Stimulated activated naive CD8-positive, alpha-beta T cell treated with anti-CD3 and anti-CD28 coated beads, Interleukin-15, Interleukin-2, amounts not matched to agents 100 U/mL and 50 U/mL, for 24 hours (primary cell): Measurements from ENCODE around the gene GHRH.

Experiments
- ATAC-seq: fragments of 150-1000 bp; cut with Tn5 transposase; one replicate; pipeline ENCODE4 v1.10.0; 2021
- DNase-seq: peaks from one replicate; pipeline ENCODE4 v3.0.0; 2021

The GHRH gene

DNA sequence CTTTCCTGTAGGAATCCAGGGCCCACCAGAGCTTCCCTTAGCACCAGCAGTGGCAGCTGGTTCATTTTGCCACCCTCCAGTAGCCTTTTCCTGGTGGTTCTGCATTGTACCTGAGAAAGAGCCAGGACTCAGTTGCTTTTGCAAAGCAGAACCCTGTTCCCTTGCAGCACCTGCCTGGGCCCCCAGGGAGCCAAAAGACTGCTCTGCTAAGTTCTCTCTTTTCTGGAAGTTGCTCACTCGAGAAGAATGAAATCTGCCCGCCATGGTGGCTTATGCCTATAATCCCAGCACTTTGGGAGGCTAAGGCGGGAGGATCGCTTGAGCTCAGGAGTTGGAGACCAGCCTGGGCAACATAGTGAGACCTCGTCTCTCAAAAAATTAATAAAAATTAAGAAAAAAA is 24.0 kb downstream of the GHRH start:
- no peak for DNase-seq
- no peak for ATAC-seq

DNA sequence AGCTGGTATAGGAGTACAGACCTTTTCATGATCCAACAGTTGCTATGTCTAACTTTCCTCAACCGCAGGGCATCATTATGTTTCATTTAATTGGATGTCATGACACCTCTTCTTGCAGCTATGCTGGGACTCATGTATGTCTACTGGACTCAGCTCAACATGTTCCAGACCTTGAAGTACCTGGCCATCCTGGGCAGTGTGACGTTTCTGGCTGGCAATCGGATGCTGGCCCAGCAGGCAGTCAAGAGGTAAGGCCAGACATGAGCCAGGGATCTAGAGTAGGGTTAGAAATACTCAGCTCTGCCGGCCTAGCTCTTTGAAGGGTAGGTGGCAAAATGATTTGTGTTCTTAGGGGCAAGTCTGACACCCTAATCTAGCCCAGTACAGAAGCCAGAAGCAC is 25.2 kb downstream of the GHRH start:
- ATAC-seq (no peak), DNase-seq (no peak)

DNA sequence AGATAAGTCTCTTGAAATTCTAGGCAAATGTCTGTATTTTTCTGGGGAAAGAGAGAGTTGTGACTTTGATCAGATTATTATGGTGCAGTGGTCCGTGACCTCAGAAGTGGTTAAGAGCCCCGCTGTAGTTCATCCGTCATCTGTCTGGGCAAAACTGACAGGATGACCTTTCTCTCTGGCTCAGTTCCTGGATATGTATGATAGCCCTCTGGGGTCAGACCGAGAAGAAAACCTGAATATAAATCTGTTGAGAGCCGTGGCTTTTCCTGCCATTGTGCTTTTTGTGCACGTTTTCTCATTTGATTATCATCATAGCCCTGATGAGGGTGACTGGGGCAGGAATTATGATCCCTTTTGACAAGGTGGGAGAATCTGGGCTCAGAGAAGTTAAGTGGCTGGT is 26.5 kb downstream of the GHRH start:
- DNase-seq (no peak), ATAC-seq (no peak)

DNA sequence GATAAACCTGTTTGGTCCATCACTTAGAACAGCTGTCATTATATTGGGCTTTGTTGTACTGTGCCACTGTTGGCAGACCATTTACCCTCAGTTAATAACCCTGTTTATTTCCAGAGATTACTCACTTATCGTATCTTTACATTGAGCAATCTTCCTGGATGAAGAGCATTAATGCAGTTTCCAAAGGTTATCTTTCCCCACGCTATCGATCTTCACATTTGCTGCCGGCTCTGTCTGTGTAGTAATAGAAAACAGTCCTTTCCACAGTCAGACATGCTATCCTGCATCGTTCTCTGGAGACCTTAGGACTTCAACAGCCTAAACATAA is 27.4 kb downstream of the GHRH start:
- ATAC-seq: no peak
- DNase-seq: no peak

DNA sequence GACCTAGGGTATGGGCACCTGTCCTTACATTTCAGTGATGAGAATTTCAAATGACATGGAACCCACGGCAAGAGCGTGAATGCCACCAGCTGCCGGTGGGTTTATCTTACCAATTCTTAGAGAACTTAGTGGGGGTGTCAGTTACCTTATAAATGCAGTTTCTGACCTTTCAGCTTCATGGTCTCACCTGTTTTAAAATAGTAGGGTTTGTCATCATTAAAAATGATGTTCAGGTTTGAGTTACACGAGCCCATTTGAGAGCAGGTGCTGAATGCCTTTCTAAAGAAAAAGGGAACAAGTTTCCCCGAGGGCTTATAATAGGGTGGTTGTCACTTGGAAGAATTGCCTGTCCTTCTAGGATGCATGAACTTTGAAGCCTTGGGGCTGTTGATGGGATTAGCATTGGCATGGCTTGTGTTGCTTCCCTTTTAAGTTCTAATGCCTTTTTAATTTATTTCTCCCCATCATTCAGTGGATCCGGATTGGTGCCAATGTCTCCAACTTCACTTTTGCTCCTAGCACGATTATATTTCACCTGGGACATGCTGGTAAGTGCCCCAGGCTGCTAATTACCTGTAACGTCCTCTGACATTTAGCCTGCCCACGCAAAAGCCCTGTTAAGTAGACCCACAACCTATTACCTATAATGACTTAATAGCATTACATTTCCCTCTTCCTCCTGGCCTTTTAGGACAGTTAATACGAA is 27.9 kb downstream of the GHRH start:
- ATAC-seq: no peak
- no peak for DNase-seq

DNA sequence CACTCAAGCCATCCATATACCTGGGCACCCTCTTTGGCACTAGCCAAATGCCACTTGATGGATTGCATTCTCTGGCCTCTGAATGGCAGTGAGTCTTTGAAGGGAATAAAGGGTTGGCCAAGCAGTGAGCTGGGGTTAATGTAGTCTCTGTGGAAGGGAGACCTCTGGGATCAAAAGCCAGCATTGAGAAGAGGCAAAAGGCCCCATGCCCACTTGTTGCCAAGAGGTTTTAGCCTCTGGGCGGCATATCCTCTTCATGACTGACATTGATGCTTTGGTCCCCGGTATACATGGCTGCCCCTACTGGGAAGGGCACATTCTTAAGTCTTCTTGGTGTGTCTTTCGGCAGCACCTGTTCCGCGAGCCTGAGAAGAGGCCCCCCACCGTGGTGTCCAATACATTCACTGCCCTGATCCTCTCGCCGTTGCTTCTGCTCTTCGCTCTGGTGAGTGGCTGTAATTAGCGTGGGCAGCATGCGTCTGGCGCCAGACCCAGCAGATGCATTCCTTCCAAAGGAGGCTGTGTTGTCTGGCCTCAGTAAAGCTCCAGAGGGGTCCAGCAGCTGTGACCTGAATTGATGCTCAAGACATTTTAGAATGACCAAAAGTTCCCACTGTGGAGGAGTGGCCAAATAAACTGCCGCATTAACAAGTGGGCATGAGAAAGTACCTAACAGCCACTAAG is 29.5 kb downstream of the GHRH start:
- DNase-seq (no peak), ATAC-seq (no peak)

DNA sequence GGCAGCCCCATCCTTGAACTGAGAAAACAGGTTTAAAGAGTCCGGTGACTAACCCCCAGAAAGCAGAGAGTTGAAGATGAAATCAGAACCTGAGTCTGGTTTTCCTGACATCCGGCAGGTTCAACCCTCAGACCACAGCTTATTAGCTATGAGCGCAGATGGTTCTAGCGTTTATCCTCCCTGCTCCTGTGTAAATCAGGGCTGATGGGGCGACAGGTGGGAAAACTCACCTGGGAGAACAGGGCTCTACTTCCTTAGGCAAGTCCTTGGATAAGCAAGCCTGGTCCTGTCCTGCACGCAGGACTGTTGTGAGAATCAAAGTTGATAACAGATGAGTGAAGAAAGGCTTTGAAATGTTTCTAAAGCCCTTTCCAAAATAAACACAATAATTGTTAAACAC is 31.4 kb downstream of the GHRH start:
- DNase-seq (no peak), ATAC-seq (no peak)

DNA sequence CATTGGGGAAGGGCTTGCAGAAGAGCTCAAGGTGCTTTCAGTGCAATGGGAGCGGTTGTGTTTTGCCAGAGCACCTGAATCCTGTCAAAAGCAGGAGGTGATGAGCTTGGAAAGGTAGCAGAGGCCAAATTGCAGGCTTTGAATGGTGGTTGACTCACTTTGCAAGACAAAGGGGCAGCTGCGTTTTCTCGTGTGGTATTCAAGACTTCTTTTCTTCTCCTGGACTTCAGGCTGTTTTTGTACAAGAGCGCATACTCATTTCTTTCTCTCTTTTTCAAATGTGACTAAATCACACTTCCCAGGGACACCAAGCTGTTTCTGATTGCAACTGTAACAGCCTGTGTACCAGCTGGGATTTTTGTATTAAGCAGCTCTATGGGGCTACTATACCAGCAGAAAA is 32.3 kb downstream of the GHRH start:
- no peak for ATAC-seq
- no peak for DNase-seq

DNA sequence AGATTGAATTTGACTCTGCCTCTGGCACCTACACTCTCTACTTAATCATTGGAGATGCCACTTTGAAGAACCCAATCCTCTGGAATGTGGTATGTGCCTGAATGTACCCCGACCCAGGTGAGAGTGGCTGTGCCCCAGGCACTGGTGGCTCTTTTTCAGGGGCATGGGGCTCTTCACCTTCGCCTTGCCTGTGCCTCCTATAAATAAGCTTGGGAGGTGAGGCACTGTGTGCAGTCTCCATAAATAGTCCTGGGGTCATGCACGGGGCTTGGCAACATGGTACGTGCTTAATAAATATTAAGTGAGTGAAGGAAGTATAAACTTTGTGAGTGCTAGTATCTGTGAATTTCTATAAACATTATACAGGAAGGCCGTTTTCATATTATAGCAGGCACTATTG is 33.0 kb downstream of the GHRH start:
- no peak for DNase-seq
- no peak for ATAC-seq

DNA sequence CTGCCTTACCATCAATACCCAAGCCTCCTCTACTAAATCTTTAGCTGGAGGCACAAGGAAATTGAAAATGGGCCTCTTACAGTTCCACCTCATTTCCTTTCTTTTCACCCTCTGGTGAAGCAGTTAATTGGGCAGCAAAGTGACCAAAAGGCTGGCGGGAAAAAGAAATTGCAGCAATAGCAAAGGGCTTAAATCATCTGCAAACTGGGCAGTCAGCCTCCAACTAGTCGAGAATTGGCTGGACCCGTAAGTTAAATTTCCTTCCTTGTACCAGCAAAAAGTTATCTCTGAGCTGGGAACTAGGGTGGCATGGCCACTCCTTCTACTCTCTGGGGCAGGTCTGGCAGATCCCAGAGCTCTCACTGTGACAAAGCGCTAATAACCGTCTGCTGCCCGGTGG is 33.5 kb downstream of the GHRH start:
- DNase-seq (no peak), ATAC-seq (no peak)

DNA sequence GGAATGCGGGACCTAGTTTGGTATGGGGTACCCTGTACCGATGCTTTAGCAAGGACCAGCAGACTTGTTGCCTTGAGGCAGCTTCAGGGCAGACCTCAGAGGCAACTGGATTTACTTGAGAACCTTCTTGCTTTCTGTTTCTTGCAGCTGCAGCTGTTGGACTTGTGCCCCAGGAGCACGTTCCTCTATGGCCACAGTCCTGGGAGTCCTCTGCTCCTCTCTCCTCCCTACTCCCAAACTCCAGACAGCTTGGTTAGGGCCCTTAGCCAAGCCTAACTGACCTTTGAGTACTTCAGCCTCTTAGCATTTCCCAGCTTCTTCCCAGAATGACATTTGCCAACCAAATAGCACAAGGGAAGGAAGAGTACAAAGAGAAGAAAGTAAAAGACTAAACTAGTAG is 34.7 kb downstream of the GHRH start:
- ATAC-seq (no peak), DNase-seq (no peak)

DNA sequence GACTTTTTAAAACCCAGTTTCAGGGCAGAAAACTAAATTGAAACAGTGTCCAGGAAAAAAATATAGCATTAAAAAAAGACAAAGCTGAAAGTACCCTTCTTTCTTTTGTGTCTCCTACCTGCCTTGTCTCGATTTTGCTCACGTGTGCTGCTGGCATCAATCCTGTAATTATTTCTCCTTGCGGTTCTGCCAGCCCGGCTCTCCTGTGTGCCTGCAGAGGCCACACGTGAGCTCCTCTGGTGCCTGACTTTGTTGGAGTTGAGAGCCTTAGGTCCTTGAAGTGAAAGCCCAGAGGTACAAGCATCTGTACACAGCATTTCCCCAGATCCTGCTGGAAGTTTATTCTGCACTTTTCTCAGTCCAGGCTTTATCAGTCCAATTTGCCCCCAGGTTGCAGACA is 36.5 kb downstream of the GHRH start:
- no peak for DNase-seq
- ATAC-seq: no peak

DNA sequence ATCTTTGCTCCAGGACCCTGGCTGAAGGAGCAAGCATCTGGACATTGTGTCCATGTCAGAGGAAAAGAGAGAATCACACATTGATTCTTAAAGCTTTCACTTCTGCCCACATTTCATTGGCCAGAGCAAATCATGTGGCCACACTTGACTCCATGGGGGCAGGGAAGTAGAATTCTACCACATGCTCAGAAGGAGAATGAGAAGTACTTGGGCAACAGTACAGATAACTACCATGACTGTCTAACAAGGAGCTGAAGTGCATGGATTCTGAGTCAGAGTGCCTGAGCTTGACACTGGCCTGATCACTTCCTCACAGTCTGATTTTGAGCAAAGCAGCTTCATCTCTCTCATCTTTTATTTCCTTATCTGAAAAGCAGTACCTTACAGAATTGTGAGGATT is 38.6 kb downstream of the GHRH start:
- no peak for DNase-seq
- ATAC-seq: no peak

DNA sequence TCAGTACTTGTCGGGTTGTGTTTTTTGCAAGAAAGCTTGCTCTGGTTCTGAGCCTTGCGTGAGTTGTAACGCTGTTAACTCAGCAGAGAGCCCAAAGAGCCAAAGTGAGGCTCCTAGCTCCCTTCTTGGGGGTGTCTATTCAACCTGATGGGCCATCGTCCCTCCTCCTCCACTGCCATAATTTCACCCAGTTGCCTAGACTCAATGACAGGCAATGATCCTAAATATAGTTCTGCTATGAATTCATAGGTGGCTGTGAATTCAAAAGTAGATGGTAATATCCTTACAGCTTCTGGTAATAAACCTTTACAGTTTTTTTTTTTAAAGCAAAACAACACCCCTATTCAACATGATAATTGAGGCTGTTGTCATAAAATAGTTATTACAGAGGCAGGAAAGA is 39.5 kb downstream of the GHRH start:
- DNase-seq: no peak
- ATAC-seq: no peak

DNA sequence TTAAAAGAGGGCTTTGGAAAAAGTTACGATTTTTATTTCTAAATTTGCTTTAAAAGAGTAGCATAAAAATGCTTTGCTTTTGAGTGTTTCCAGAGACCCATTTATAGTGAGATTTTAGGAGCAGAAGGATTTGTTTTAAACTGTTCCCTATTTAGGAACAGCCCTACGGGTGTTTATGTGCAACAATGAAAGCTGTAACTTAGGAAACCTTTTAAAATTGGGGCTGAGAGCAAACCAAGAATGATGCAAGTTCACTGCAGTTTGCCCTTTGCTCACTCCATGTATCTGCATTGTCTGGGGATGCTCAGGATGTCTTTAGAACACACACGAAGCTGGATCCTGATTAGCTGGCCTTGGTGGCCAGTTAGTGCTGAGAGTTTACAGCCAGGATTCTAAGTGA is 40.9 kb downstream of the GHRH start:
- ATAC-seq: no peak

DNA sequence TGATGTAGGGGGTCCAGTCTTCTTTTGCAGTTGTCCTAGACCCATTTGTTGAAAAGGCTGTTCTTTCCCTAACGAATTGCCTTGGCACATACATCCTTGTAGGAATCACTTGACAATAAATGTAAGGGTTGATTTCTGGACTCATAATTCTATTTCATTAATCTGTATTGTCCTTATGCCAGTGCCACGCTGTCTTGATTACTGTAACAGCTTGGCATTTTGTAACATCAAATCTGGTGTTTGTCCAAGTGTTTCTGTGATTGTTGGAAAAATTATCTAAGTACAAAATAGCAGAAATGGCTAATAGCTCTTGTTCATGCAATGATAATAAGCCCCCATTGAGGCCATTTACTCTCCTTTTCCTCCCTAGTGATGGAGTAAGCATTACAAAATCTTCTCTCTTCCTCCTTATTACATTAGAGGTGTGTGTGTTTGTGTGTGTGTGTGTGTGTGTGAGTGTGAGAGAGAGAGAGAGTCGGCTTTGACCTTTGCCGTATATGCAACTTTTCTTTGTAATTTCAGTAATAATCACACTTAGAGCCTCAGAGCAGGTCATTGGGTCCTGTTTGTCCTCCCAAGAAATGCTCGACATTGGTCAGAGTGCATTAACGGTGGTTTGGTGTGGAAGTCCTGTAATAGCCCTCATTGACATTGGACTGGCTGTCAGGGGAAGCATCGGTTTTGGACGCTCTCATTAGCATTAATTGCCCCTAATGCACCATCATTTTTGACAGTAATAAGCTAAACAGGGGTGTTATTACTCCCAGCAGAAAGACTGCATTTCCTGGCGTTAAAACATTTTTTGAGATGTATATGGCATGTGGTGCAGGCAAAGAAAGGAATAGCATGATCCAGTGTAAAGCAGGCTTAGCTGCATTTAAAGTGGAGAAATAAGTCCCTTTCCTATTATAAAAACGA is 41.6 kb downstream of the GHRH start:
- DNase-seq: no peak
- ATAC-seq: no peak

More for the DNA sequence above, 40.9 kb downstream of the GHRH start:
- DNase-seq: no peak

DNA sequence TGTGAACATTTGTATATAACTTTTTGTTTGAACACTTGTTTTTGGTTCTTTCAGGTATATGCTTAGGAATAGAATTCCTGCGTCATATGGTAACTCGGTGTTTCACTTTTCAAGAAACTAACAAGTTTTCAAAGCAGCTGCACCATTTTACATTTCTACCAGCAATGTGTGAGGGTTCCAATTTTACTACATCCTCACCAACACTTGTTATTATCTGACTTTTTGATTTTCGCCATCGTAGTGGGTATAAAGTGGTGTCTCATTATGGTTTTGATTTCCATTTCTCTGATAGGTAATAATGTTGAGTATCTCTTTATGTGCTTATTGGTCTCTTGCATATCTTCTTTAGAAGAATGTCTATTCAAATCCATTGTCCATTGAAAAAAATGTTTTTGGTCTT is 42.6 kb downstream of the GHRH start:
- no peak for DNase-seq
- ATAC-seq: no peak

DNA sequence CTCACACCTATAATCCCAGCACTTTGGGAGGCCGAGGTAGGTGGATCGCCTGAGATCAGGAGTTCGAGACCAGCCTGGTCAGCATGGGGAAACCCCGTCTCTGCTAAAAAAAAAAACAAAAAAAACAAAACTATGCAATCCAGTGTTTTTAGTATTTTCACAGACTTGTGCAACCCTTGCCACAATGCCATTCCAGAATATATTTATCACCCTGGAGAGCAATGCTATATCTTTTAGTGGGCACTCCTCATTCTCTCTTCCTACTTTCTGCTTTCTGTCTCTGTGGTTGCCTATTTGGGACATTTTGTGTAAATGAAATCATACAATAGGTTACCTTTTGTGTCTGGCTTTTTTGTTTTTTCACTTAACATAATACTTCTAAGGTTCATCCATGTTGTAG is 43.2 kb downstream of the GHRH start:
- DNase-seq: no peak
- ATAC-seq: no peak

DNA sequence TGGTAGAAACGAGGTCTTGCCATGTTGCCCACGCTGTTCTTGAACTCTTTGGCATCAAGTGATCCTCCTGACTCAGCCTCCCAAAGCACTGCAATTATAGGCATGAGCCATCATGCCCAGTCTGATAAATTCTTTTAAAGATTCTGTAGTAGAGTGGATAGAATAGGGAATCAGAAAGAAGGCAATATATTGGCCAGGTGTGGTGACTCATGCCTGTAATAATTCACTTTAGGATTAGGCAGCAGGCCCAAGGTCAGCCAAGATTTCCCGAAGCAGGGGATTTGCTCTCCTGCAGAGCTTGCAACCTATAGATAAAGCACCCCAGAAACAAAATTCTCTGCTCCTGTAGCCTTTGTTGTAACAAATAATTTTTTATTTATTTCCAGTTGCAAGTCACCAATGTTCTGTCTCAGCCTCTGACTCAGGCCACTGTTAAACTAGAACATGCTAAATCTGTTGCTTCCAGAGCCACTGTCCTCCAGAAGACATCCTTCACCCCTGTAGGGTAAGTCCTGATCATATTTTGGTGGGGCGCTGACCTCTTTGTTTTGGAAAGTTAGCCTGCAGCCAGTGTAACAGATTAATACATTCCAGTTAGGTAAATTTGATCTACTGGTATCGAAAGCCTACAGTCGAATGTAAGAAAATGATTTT is 51.8 kb downstream of the GHRH start:
- no peak for DNase-seq
- ATAC-seq: no peak

DNA sequence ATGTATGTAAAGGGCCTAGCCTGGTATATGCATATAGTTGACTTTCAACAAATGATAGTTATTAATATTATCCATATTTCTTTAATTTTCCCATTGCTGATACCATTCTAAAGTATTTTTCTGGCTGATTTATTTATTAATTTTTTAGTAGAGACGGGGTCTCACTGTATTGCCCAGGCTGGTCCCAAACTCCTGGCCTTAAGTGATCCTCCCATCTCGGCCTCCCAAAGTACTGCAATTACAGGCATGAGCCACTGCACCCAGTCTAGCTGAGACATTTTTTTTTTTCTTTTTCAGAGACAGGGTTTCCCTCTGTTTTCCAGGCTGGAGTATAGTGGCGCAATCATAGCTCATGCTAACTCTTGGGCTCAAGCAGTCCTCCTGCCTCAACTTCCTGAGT is 52.4 kb downstream of the GHRH start:
- no peak for ATAC-seq
- DNase-seq: no peak

DNA sequence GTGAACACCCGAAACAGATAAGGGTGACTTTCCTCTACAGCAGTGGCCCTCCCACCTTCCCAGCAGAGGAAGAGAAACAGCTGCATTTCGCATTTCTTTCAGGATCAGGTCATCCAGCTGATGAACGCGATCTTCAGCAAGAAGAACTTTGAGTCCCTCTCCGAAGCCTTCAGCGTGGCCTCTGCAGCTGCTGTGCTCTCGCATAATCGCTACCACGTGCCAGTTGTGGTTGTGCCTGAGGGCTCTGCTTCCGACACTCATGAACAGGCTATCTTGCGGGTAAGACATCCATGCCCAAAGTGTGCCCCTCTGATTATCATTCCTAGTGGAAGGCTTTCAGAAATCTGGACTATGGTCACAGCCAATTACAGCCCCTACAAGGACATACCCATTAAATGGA is 54.4 kb downstream of the GHRH start:
- ATAC-seq: no peak

DNA sequence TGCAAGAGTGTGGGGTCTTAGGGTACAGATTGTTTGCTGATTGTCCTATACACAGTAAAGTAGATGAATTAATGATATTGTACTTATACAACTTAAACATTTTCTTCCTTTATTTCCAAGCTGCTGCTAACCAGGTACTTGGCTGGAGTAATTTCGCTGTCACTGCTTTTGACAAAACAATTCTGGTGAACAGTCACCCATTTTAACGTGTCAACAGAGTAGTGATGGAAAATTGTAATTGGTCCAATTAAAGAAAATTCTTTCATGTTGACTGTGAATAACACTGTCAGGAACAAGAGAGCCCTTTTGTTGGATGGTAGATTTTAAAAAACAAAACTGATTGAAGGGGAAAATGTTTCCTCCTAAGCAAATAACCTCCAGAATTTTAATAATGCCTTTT is 55.8 kb downstream of the GHRH start:
- DNase-seq: no peak
- ATAC-seq: no peak

More for the DNA sequence above, 54.4 kb downstream of the GHRH start:
- DNase-seq: no peak

DNA sequence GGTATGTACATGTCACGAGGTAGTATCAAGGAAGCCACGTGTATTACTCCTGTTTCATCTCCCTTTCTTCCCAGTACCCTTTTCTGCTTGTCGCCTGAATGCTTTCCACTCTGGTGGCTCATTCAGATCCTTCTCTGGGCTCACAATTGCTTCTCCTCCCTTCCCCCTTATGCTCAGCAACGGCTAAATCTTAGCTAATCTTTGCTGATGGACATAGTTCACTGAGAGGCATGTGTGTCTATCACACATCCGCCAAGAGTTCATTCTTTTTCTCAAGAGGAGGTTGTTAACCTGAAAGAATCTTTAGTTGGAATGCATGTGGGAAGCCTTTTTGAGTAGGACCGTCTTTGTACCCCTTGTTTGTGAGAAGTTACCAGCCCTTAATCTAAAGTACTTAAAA is 56.5 kb downstream of the GHRH start:
- ATAC-seq (no peak), DNase-seq (no peak)
